Liver (tissue), 9 donors: ENCODE data around the gene CMTM1. TPM values are rescaled to one million over a fixed set of nuclear protein-coding genes. Genes with fewer than 3 reads are reported as not detected.

ENCODE experiments used
- DNase-seq: peaks from one replicate; pipeline ENCODE4 v3.0.0-alpha.2; 2017; ENCODE audit warnings: low spot score
- H3K27ac ChIP-seq, 2 donors: one replicate each; pipeline ENCODE4 v1.7.0; 2013; ENCODE audit warnings: inconsistent platforms in 2 of 2, low read length in 2 of 2, control low read depth in 1 of 2, low read depth in 1 of 2, mild to moderate bottlenecking in 1 of 2
- H3K27me3 ChIP-seq, 4 donors: one replicate each; pipeline versions ENCODE4 v1.6.1 to v1.7.0; 2013; ENCODE audit warnings: low read length in 3 of 4, inconsistent platforms in 1 of 4, mild to moderate bottlenecking in 1 of 4, moderate library complexity in 1 of 4; ENCODE audit not compliant: control insufficient read depth in 4 of 4, insufficient read depth in 4 of 4
- H3K36me3 ChIP-seq, 4 donors: one replicate each; pipeline versions ENCODE4 v1.6.1 to v1.7.0; 2013; ENCODE audit warnings: low read length in 3 of 4, mild to moderate bottlenecking in 3 of 4, low read depth in 1 of 4, moderate library complexity in 1 of 4; ENCODE audit not compliant: control insufficient read depth in 4 of 4, insufficient read depth in 3 of 4
- H3K4me1 ChIP-seq, 4 donors: one replicate each; pipeline versions ENCODE4 v1.6.1 to v1.7.0; 2013; ENCODE audit warnings: low read length in 3 of 4, mild to moderate bottlenecking in 3 of 4, moderate library complexity in 1 of 4; ENCODE audit not compliant: control insufficient read depth in 4 of 4, insufficient read depth in 4 of 4
- H3K4me3 ChIP-seq, 3 donors: one replicate each; pipeline versions ENCODE4 v1.6.1 to v1.7.0; 2013; ENCODE audit warnings: low read length in 3 of 3, control low read depth in 1 of 3, low read depth in 1 of 3, mild to moderate bottlenecking in 1 of 3
- H3K9ac ChIP-seq, 2 donors: one replicate each; pipeline ENCODE4 v1.7.0; 2013; ENCODE audit warnings: low read length in 2 of 2, mild to moderate bottlenecking in 2 of 2, moderate library complexity in 2 of 2, control low read depth in 1 of 2, low read depth in 1 of 2
- H3K9me3 ChIP-seq, 4 donors: one replicate each; pipeline versions ENCODE4 v1.6.1 to v1.7.0; 2013; ENCODE audit warnings: low read length in 3 of 4; ENCODE audit not compliant: control insufficient read depth in 4 of 4
- ATF3 ChIP-seq: IDR thresholded peaks from 2 replicates; pipeline ENCODE4 v1.6.1; 2016; ENCODE audit warnings: antibody characterized with exemption
- CTCF ChIP-seq: fragments of 150-350 bp; IDR thresholded peaks from 2 replicates; pipeline ENCODE4 v1.5.1; 2017; ENCODE audit warnings: improper control_type of control experiment, low read depth, low read length; ENCODE audit not compliant: missing input control
- EGR1 ChIP-seq, 2 donors: IDR thresholded peaks; 2 replicates each; pipeline ENCODE4 v1.6.1; 2016 to 2018; ENCODE audit warnings: antibody characterized with exemption in 2 of 2, low read depth in 2 of 2
- FOXA1 ChIP-seq: IDR thresholded peaks from 2 replicates; pipeline ENCODE4 v1.6.1; 2016; ENCODE audit warnings: antibody characterized with exemption
- FOXA2 ChIP-seq: IDR thresholded peaks from 2 replicates; pipeline ENCODE4 v1.6.1; 2016; ENCODE audit warnings: antibody characterized with exemption
- GABPA ChIP-seq, 2 donors: IDR thresholded peaks in 1 of 2; conservative IDR thresholded peaks in 1 of 2; 2 replicates each; pipeline ENCODE4 v1.6.1; 2016; ENCODE audit warnings: antibody characterized with exemption in 2 of 2, mild to moderate bottlenecking in 1 of 2, moderate library complexity in 1 of 2
- HNF4A ChIP-seq, 2 donors: conservative IDR thresholded peaks; 2 replicates each; pipeline ENCODE4 v1.6.1; 2016; ENCODE audit warnings: antibody characterized with exemption in 2 of 2, mild to moderate bottlenecking in 2 of 2
- JUND ChIP-seq, 2 donors: IDR thresholded peaks; 2 replicates each; pipeline ENCODE4 v1.6.1; 2016; ENCODE audit warnings: antibody characterized with exemption in 2 of 2
- MAX ChIP-seq: IDR thresholded peaks from 2 replicates; pipeline ENCODE4 v1.6.1; 2016; ENCODE audit warnings: antibody characterized with exemption
- RAD21 ChIP-seq, 2 donors: IDR thresholded peaks; 2 replicates each; pipeline ENCODE4 v1.6.1; 2016; ENCODE audit warnings: antibody characterized with exemption in 2 of 2, mild to moderate bottlenecking in 2 of 2
- REST ChIP-seq: IDR thresholded peaks from 2 replicates; pipeline ENCODE4 v1.6.1; 2016; ENCODE audit warnings: antibody characterized with exemption, mild to moderate bottlenecking
- RXRA ChIP-seq, 2 donors: IDR thresholded peaks; 2 replicates each; pipeline ENCODE4 v1.6.1; 2017 to 2018; ENCODE audit warnings: antibody characterized with exemption in 2 of 2, mild to moderate bottlenecking in 1 of 2
- TAF1 ChIP-seq: conservative IDR thresholded peaks from 2 replicates; pipeline ENCODE4 v1.6.1; 2016; ENCODE audit warnings: antibody characterized with exemption, mild to moderate bottlenecking
- YY1 ChIP-seq: IDR thresholded peaks from 2 replicates; pipeline ENCODE4 v1.6.1; 2016; ENCODE audit warnings: antibody characterized with exemption, mild to moderate bottlenecking
- ZBTB33 ChIP-seq: IDR thresholded peaks from 2 replicates; pipeline ENCODE4 v1.6.1; 2016; ENCODE audit warnings: antibody characterized with exemption
- WGBS: extraction: QIAGEN DNeasy Blood & Tissue Kit; methylation state at CpG from one replicate; pipeline ENCODE4 v1.1.7; 2013; 5-methylcytosine and 5-hydroxymethylcytosine counted together
- polyA plus RNA-seq, 2 donors: library from polyadenylated mRNA; stranded (reverse) in 1 of 2; unstranded in 1 of 2; fragments of 200-250 nt in 1 of 2; fragments of >200 nt in 1 of 2; fragmentation: Nextera tagmentation in 1 of 2; extraction: Ambion mirVana in 1 of 2; gene quantifications; one replicate each; pipeline versions ENCODE4 v1.2.1 to v1.2.3, GENCODE V29; 2013 to 2015
- total RNA-seq, 2 donors: library from RNA; depleted of rRNA; stranded (reverse); fragments of >200 nt; gene quantifications; one replicate each; pipeline ENCODE4 v1.2.3, GENCODE V29; 2014
- donor health status: healthy.
- donor health status: healthy.
- donor health status: healthy.
- donor health status: healthy.
- donor health status: healthy.

The CMTM1 gene
- total and polyA plus RNA-seq, 4 donors, result 0.32 to 0.84 (median 0.49) TPM

GRCh38 chr16:66519482-66520373 lies 46.5 kb upstream of the CMTM1 start:
- H3K4me1 ChIP-seq, result peaks cover 15 to 54% (median 32%) of the 10 kb centered on the region in 4 donors
- H3K9ac ChIP-seq, result peak overlapping the region in 1 of 2 donors; percentile 30
- H3K4me3 ChIP-seq, result no peak overlapping the region
- no peaks in the 10 kb centered on the region for H3K36me3 ChIP-seq
- WGBS, result 88% methylated on average over 11 of the region's 11 CpGs
- no peaks in the 10 kb centered on the region for H3K9me3 ChIP-seq
- TF ChIP-seq HNF4A (conservative IDR thresholded peaks at IDR 0.05), result no peak
- no peak for TF ChIP-seq REST
- no peak for TF ChIP-seq ATF3
- TF ChIP-seq FOXA2, result no peak
- no peak for TF ChIP-seq RXRA (IDR thresholded peaks at IDR 0.05)
- no peak for DNase-seq
- H3K27ac ChIP-seq, result peak overlapping the region; percentile 40 to 79
- H3K27me3 ChIP-seq, result no peaks in the 10 kb centered on the region

GRCh38 chr16:66520406-66521170 lies 45.7 kb upstream of the CMTM1 start:
- peaks cover 0 to 3% (median 1%) of the 10 kb centered on the region in 4 donors for H3K36me3 ChIP-seq
- H3K9me3 ChIP-seq, result no peaks in the 10 kb centered on the region
- WGBS, result 79% methylated on average over 14 of the region's 14 CpGs
- no peak overlapping the region for H3K4me3 ChIP-seq
- peak overlapping the region; percentile 40 to 79 for H3K27ac ChIP-seq
- H3K4me1 ChIP-seq, result peaks cover 12 to 50% (median 26%) of the 10 kb centered on the region in 4 donors
- no peaks in the 10 kb centered on the region for H3K27me3 ChIP-seq
- TF ChIP-seq TAF1 (no peak), FOXA2 (no peak), YY1 (no peak), ATF3 (no peak), CTCF (no peak), JUND (IDR thresholded peaks at IDR 0.05) (no peak), ZBTB33 (no peak), EGR1 (IDR thresholded peaks at IDR 0.05; ENCODE audit: low read depth in 2 of 2) (no peak), GABPA (IDR thresholded peaks at IDR 0.05 in 1 of 2, conservative IDR thresholded peaks at IDR 0.05 in 1 of 2) (no peak), FOXA1 (no peak), MAX (no peak), RAD21 (IDR thresholded peaks at IDR 0.05) (no peak)
- no peak for DNase-seq
- H3K9ac ChIP-seq, result peak overlapping the region in 1 of 2 donors; percentile 30
